Measurements from ENCODE around the gene CARD8.

GRCh38 chr19:48302600-48302959, 46.9 kb upstream of the CARD8 start:
- TF ChIP-seq CTCF (conservative IDR thresholded peaks at IDR 0.05; ENCODE audit: low read depth, low read length), result no peak
- no peak for TF ChIP-seq EZH2 (IDR thresholded peaks at IDR 0.05; ENCODE audit: low read length, unreplicated experiment)
